WERI-Rb-1 (cell line): ENCODE data around the gene ATAD3B.
"Not testable (repeated sequence)": the region's sequence is repeated elsewhere in the genome, so short reads cannot be mapped to it uniquely, and the experiment has no call there.

Experiments used
- DNase-seq: peaks from one replicate; pipeline ENCODE4 v3.0.0-alpha.2; 2020
- H3K27ac ChIP-seq: fragments of 250-450 bp; sonication (Bioruptor Pico); 2 replicates; pipeline ENCODE4 v1.5.1; 2020; ENCODE audit warnings: mild to moderate bottlenecking, moderate library complexity
- H3K27me3 ChIP-seq: fragments of 250-450 bp; sonication (Bioruptor Pico); 2 replicates; pipeline ENCODE4 v1.5.1; 2021; ENCODE audit warnings: mild to moderate bottlenecking, low read depth, moderate library complexity; ENCODE audit not compliant: insufficient read depth, severe bottlenecking
- H3K36me3 ChIP-seq: fragments of 250-450 bp; sonication (Bioruptor Pico); 2 replicates; pipeline ENCODE4 v1.5.1; 2020; ENCODE audit warnings: mild to moderate bottlenecking, moderate library complexity
- H3K4me3 ChIP-seq: 2 replicates; pipeline ENCODE4 v1.5.1; 2011; ENCODE audit warnings: low read depth, mild to moderate bottlenecking, control low read depth, low read length
- H3K9me3 ChIP-seq: fragments of 250-450 bp; sonication (Bioruptor Pico); 2 replicates; pipeline ENCODE4 v1.5.1; 2021; ENCODE audit warnings: mild to moderate bottlenecking, moderate library complexity; ENCODE audit not compliant: severe bottlenecking
- CTCF ChIP-seq: IDR thresholded peaks from 2 replicates; pipeline ENCODE4 v1.5.1; 2011; ENCODE audit warnings: low read depth, mild to moderate bottlenecking, control low read depth, inconsistent platforms, low read length

ATAD3B gene

GRCh38 chr1:1462318-1462966, 9.1 kb upstream of the ATAD3B start:
- DNase-seq = no peak
- no peak for TF ChIP-seq CTCF
- H3K9me3 ChIP-seq = no peaks in the 10 kb centered on the region
- H3K36me3 ChIP-seq = no peaks in the 10 kb centered on the region
- H3K27ac ChIP-seq = no peak overlapping the region
- H3K27me3 ChIP-seq = no peaks in the 10 kb centered on the region
- no peak overlapping the region for H3K4me3 ChIP-seq

GRCh38 chr1:1463312-1463711, 8.3 kb upstream of the ATAD3B start:
- Histone ChIP-seq H3K27me3 (no peaks in the 10 kb centered on the region), H3K27ac (no peak overlapping the region), H3K9me3 (no peaks in the 10 kb centered on the region), H3K36me3 (no peaks in the 10 kb centered on the region), H3K4me3 (no peak overlapping the region)
- no peak for DNase-seq
- no peak for TF ChIP-seq CTCF

DNA sequence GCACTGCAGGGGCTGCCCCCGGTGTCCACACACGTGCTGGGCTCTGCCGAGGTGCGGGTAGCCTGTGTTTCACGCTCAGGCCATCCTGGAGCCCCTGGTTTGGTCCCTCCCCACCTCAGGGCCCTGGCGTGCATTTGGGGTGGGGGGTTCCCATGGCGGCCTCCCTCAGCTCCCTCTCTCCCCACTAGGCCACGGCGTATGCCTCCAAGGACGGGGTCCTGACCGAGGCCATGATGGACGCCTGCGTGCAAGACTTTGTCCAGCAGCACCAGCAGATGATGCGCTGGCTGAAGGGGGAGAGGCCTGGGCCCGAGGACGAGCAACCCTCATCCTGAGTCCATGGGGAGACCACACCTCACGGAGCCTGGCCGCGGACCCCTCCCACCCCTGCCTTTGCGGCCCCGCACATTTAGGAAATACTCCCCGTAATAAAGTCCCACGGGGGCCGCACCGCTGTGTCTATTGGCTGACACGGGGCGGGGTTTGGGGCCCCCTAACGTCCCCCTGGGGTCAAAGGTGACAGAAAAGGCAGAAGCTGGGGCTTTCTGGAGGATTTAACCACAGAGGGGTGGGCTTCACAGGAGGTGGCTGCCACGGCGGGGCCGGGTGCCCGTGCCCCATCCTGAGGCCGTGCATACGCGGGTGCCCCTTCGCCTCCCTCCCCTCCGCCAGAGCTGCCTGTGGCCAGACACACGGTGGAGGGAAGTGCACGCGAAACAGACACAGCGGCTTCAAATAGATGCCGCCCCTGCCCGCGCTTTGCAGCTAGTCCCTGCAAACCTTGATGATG, 3.2 kb upstream of the ATAD3B start:
- H3K36me3 ChIP-seq, H3K27ac ChIP-seq, H3K27me3 ChIP-seq, H3K4me3 ChIP-seq, H3K9me3 ChIP-seq, DNase-seq: not testable (repeated sequence)

DNA sequence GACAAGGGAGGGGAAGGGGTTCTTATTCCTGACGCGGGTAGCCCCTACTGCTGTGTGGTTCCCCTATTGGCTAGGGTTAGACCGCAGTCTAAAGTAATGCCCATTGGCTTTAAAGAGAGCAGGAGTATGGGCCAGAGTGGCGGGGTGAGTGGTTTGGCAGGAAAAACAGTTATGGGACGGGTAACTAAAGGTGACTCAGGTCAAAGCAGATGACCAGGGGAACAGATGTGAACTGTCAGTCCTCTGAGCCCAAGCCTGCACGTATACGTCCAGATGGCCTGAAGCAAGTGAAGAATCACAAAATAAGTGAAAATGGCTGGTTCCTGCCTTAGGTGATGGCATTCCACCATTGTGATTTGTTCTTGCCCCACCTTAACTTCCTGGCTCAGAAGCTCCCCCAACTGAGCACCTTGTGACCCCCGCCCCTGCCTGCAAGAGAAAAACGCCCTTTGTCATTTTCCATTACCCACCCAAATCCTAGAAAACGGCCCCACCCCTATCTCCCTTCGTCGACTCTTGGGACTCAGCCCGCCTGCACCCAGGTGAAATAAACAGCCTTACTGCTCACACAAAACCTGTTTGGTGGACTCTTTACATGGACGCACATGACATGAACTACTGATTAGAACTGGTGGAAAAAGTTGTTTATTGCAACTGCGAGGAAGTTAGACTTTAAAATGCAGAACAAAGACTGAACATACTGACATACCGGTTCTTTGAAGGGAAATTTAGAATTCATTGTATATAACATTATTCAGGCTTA, 758 bp upstream of the ATAD3B start:
- DNase-seq = no peak
- H3K36me3 ChIP-seq = peaks cover 15% of the 10 kb centered on the region

GRCh38 chr1:1472053-1472876, 700 bp downstream of the ATAD3B start:
- H3K9me3 ChIP-seq, H3K27me3 ChIP-seq, DNase-seq: not testable (repeated sequence)
- H3K27ac ChIP-seq = peak overlapping the region; percentile 76
- H3K4me3 ChIP-seq = peak overlapping the region; percentile 88
- H3K36me3 ChIP-seq = peaks cover 22% of the 10 kb centered on the region

More for the DNA sequence above, 758 bp upstream of the ATAD3B start:
- Histone ChIP-seq H3K27ac (peak overlapping the region; percentile 88), H3K27me3 (no peaks in the 10 kb centered on the region), H3K4me3 (peak overlapping the region; percentile 88), H3K9me3 (no peaks in the 10 kb centered on the region)
- no peak for TF ChIP-seq CTCF

GRCh38 chr1:1476011-1476410, 4.4 kb downstream of the ATAD3B start:
- peaks cover 39% of the 10 kb centered on the region for H3K36me3 ChIP-seq
- not testable (repeated sequence) for DNase-seq, H3K27me3 ChIP-seq, H3K9me3 ChIP-seq, H3K4me3 ChIP-seq, H3K27ac ChIP-seq

DNA sequence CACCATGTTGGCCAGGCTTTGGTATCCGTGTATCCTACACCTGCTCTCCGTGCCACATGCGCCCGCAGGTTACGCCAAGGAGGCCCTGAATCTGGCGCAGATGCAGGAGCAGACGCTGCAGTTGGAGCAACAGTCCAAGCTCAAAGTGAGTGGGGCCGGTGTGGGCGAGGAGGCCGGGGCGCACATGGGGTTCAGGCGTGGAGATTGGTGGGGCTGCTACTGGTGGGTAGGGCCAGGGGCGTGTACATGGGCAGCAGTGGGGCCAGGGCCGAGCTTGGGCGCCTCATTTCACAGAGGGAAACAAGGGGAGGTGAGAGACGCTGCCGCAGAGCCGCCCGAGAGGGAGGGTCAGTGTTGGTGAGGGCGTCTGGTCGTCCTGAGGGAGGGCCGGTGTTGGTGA, 5.6 kb downstream of the ATAD3B start:
- Histone ChIP-seq H3K27me3 (no peaks in the 10 kb centered on the region), H3K27ac (no peak overlapping the region), H3K4me3 (no peak overlapping the region), H3K36me3 (peaks cover 39% of the 10 kb centered on the region), H3K9me3 (no peaks in the 10 kb centered on the region)
- no peak for TF ChIP-seq CTCF
- no peak for DNase-seq
